ENCODE results near the gene ISOC1. TPM values are rescaled to one million over a fixed set of nuclear protein-coding genes. Genes with fewer than 3 reads are reported as not detected.

Gene ISOC1
- total RNA-seq, 4 donors from 2014 or later = 31.2 to 149 (median 82.5) TPM

DNA sequence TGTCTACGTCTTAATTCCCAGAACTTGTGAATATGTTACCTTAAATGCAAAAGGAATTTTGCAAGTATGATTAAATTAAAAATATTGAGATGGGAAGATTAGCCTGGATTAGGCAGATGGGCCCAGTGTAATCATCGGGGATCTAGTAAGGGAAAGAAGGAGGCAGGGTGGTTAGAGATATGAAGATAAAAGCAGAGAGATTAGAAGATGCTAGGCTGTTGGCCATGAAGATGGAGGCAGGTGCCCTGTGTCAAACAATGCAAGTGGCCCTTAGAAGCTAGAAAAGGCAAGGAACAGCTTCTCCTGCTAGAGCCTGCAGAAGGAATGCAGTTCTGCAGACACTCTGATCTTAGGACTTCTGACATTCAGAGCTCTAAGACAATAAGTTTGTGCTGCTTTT lies 28.8 kb upstream of the ISOC1 start:
- TF ChIP-seq, protein P1, sequence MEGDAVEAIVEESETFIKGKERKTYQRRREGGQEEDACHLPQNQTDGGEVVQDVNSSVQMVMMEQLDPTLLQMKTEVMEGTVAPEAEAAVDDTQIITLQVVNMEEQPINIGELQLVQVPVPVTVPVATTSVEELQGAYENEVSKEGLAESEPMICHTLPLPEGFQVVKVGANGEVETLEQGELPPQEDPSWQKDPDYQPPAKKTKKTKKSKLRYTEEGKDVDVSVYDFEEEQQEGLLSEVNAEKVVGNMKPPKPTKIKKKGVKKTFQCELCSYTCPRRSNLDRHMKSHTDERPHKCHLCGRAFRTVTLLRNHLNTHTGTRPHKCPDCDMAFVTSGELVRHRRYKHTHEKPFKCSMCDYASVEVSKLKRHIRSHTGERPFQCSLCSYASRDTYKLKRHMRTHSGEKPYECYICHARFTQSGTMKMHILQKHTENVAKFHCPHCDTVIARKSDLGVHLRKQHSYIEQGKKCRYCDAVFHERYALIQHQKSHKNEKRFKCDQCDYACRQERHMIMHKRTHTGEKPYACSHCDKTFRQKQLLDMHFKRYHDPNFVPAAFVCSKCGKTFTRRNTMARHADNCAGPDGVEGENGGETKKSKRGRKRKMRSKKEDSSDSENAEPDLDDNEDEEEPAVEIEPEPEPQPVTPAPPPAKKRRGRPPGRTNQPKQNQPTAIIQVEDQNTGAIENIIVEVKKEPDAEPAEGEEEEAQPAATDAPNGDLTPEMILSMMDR (IDR thresholded peaks at IDR 0.05) = no peak
- no peak for TF ChIP-seq EP300 (IDR thresholded peaks at IDR 0.05)
- no peak for TF ChIP-seq POLR2AphosphoS5 (IDR thresholded peaks at IDR 0.05)
- no peak for TF ChIP-seq POLR2A (IDR thresholded peaks at IDR 0.05)
- Histone ChIP-seq H3K27me3 (no peaks in the 10 kb centered on the region), H3K36me3 (no peaks in the 10 kb centered on the region), H3K4me3 (no peak overlapping the region), H3K4me1 (peaks cover 0 to 35% (median 2%) of the 10 kb centered on the region in 3 donors), H3K27ac (no peak overlapping the region), H3K9me3 (no peaks in the 10 kb centered on the region)
- no peak for ATAC-seq
- WGBS, 2 donors (ENCODE audit: low coverage in 1 of 2) = 91 to 96% methylated on average over 2 of the region's 2 CpGs

DNA sequence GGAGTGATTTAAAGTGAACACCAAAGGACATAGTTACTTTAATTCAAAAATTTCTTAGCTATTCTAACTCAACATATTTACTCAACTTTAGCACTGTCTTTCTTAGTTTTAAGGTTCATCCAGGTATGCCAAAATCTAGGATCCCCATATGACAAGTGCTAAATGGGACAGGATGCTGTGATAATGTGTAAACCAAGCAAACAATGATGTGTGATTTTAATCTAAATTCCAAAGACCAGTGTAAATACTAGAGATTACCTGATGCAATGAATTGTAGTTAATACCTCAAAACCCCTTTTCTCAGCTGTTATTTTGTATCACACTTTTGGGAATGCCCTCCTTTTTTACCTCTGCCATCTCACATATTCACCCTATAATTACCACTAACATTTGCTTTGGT lies 26.8 kb upstream of the ISOC1 start:
- no peak for ATAC-seq
- H3K27ac ChIP-seq = no peak overlapping the region
- H3K4me1 ChIP-seq = peaks cover 0 to 34% (median 2%) of the 10 kb centered on the region in 3 donors
- no peak overlapping the region for H3K4me3 ChIP-seq
- no peaks in the 10 kb centered on the region for H3K36me3 ChIP-seq
- TF ChIP-seq POLR2A (IDR thresholded peaks at IDR 0.05) (no peak), POLR2AphosphoS5 (IDR thresholded peaks at IDR 0.05) (no peak), EP300 (IDR thresholded peaks at IDR 0.05) (no peak)
- TF ChIP-seq, protein P1 (IDR thresholded peaks at IDR 0.05) = no peak
- H3K27me3 ChIP-seq = no peaks in the 10 kb centered on the region
- no peaks in the 10 kb centered on the region for H3K9me3 ChIP-seq

DNA sequence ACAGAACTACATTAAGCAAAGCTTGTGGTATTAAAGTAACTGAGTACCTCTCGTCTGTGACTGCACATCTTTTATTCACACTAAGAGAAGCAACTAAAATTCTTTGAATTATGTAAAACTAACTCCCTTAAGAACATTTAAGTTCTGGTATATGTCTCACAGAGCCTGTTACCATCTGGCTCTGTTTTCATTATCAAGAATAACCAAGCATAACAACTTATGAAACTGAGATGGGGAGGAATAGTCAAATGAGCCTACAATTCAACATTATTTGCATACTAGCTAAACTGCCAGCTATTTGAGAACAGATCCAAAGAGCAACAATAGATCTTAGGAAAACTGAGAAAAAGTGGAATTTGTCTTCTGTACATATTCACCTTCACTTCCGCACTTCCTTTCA lies 25.3 kb upstream of the ISOC1 start:
- H3K27me3 ChIP-seq = no peaks in the 10 kb centered on the region
- TF ChIP-seq, protein P1 (IDR thresholded peaks at IDR 0.05) = no peak
- TF ChIP-seq EP300 (IDR thresholded peaks at IDR 0.05) = no peak
- no peak for TF ChIP-seq POLR2A (IDR thresholded peaks at IDR 0.05)
- TF ChIP-seq POLR2AphosphoS5 (IDR thresholded peaks at IDR 0.05) = no peak
- H3K36me3 ChIP-seq = no peaks in the 10 kb centered on the region
- H3K4me3 ChIP-seq = no peak overlapping the region
- H3K9me3 ChIP-seq = no peaks in the 10 kb centered on the region
- ATAC-seq = no peak
- 75 to 81% methylated on average over 2 of the region's 2 CpGs for WGBS, 2 donors (ENCODE audit: low coverage in 1 of 2)
- H3K4me1 ChIP-seq = peaks cover 0 to 19% (median 0%) of the 10 kb centered on the region in 3 donors
- H3K27ac ChIP-seq = no peak overlapping the region

DNA sequence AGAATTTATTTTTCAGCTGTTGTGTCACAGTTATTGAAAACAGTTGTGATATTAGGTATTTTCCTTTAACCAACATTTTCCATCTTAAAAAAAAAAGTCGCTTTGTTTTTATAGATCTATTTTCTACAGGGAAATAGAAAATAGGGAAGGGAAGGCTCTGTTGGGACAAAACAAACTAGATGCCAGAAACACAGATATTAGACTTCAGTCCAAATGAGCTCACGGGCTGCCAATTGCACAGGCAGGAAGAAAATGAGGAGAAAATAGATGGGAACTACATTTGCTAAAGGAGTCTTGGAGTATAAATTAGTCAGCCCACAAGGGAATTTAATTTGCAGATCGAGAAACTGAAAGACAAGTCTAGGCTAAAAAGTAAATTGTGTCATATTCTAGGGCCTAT lies 21.4 kb upstream of the ISOC1 start:
- Histone ChIP-seq H3K36me3 (no peaks in the 10 kb centered on the region), H3K4me3 (no peak overlapping the region), H3K27me3 (no peaks in the 10 kb centered on the region), H3K4me1 (peaks cover 4 to 23% (median 5%) of the 10 kb centered on the region in 3 donors), H3K9me3 (no peaks in the 10 kb centered on the region), H3K27ac (no peak overlapping the region)
- TF ChIP-seq POLR2A (IDR thresholded peaks at IDR 0.05) (no peak), EP300 (IDR thresholded peaks at IDR 0.05) (no peak), POLR2AphosphoS5 (IDR thresholded peaks at IDR 0.05) (no peak)
- TF ChIP-seq, protein P1 (IDR thresholded peaks at IDR 0.05) = no peak
- WGBS, 2 donors (ENCODE audit: low coverage in 1 of 2) = 55% methylated on average over 3 of the region's 3 CpGs
- ATAC-seq = no peak

DNA sequence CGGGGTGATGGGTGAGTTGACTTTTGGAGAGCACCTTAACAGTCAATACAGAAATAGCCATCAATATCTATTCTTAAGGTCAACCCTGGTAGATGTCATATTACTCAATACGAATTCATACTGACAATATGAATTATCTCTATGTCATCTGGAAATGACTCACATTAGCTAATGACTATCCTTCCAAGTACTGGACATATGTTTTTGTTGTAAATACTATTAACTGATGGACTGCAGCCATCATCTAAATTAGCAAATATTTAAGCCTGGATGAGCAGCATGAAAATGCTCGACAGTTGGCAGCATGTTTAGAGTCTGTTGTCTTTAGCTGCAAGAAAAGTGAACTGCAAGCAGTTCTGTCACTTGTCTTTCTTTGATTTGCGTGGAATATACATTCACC lies 19.6 kb upstream of the ISOC1 start:
- WGBS, 2 donors (ENCODE audit: low coverage in 1 of 2) = 34 to 55% methylated on average over 4 of the region's 4 CpGs
- Histone ChIP-seq H3K27ac (no peak overlapping the region), H3K4me3 (no peak overlapping the region), H3K4me1 (peaks cover 4 to 20% (median 5%) of the 10 kb centered on the region in 3 donors), H3K36me3 (no peaks in the 10 kb centered on the region), H3K9me3 (no peaks in the 10 kb centered on the region), H3K27me3 (no peaks in the 10 kb centered on the region)
- ATAC-seq = no peak
- no peak for TF ChIP-seq POLR2AphosphoS5 (IDR thresholded peaks at IDR 0.05)
- no peak for TF ChIP-seq POLR2A (IDR thresholded peaks at IDR 0.05)
- TF ChIP-seq, protein P1 (IDR thresholded peaks at IDR 0.05) = no peak
- no peak for TF ChIP-seq EP300 (IDR thresholded peaks at IDR 0.05)

All from gastroesophageal sphincter (tissue), 4 donors.